CD4-positive, alpha-beta T cell (primary cell): ENCODE measurements around the gene DENND5B. TPM values are rescaled to one million over a fixed set of nuclear protein-coding genes. Genes with fewer than 3 reads are reported as not detected.

Source experiments
- ATAC-seq: fragments of 200-7000 bp; cut with Tn5 transposase; one replicate; pipeline ENCODE4 v1.10.0; 2022; ENCODE audit warnings: mild to moderate bottlenecking; ENCODE audit not compliant: poor library complexity
- CTCF ChIA-PET: fragments of 350-600 bp; sonication (Branson Sonifier 250); formaldehyde crosslinking; loops from one replicate; lab custom pipeline; 2021; ENCODE audit warnings: antibody characterized with exemption, inconsistent platforms; lab: Charles Lee
- POLR2A ChIA-PET: fragments of 350-600 bp; sonication (Branson Sonifier 250); formaldehyde crosslinking; loops from one replicate; lab custom pipeline; 2021; ENCODE audit warnings: antibody characterized with exemption, inconsistent platforms; lab: Charles Lee
- DNase-seq, 14 experiments: peaks; one replicate each; pipeline ENCODE4 v3.0.0-alpha.2; 2013 to 2020; ENCODE audit warnings: mixed read lengths in 2 of 14
- H3K27ac ChIP-seq, 2 donors: one replicate each; pipeline versions ENCODE4 v1.5.1 to v1.7.0; 2013; ENCODE audit warnings: low read length in 2 of 2, low read depth in 1 of 2, mild to moderate bottlenecking in 1 of 2
- H3K27me3 ChIP-seq, 2 experiments: 1 replicate in 1 of 2; 2 replicates in 1 of 2; pipeline versions ENCODE4 v1.6.1 to v1.7.0; 2013; ENCODE audit warnings: low read length in 2 of 2, control low read depth in 1 of 2, mild to moderate bottlenecking in 1 of 2, moderate library complexity in 1 of 2; ENCODE audit not compliant: insufficient read depth in 2 of 2, control insufficient read depth in 1 of 2
- H3K36me3 ChIP-seq: one replicate; pipeline ENCODE4 v1.6.1; 2013; ENCODE audit warnings: low read length, control low read depth; ENCODE audit not compliant: insufficient read depth
- H3K4me1 ChIP-seq: one replicate; pipeline ENCODE4 v1.6.1; 2013; ENCODE audit warnings: low read length, control low read depth; ENCODE audit not compliant: insufficient read depth
- H3K4me3 ChIP-seq: one replicate; pipeline ENCODE4 v1.5.1; 2013; ENCODE audit warnings: mild to moderate bottlenecking, low read length, moderate library complexity
- H3K9me3 ChIP-seq, 2 experiments: 1 replicate in 1 of 2; 2 replicates in 1 of 2; pipeline versions ENCODE4 v1.6.1 to v1.7.0; 2013; ENCODE audit warnings: low read length in 2 of 2, mild to moderate bottlenecking in 2 of 2, control low read depth in 1 of 2, moderate library complexity in 1 of 2; ENCODE audit not compliant: control insufficient read depth in 1 of 2, insufficient read depth in 1 of 2
- H3K27ac Mint-ChIP-seq: one replicate; pipeline ENCODE4 v1.8.0; 2020; ENCODE audit warnings: mixed read lengths
- H3K27me3 Mint-ChIP-seq: one replicate; pipeline ENCODE4 v1.8.0; 2021; ENCODE audit warnings: mixed read lengths
- H3K36me3 Mint-ChIP-seq: one replicate; pipeline ENCODE4 v1.8.0; 2021; ENCODE audit warnings: low read depth, mixed read lengths
- H3K4me1 Mint-ChIP-seq: one replicate; pipeline ENCODE4 v1.8.0; 2021; ENCODE audit warnings: low read depth, mixed read lengths
- H3K4me3 Mint-ChIP-seq: one replicate; pipeline ENCODE4 v1.8.0; 2020; ENCODE audit warnings: mild to moderate bottlenecking, mixed read lengths
- H3K9me3 Mint-ChIP-seq: one replicate; pipeline ENCODE4 v1.8.0; 2020; ENCODE audit warnings: mixed read lengths
- intact Hi-C, 2 experiments: fragments of 100-400 bp; cut with DNase I in 1 of 2; cut with micrococcal nuclease in 1 of 2; formaldehyde crosslinking; loops; one replicate each; pipeline versions ENCODE4 v1.15.1 to v1.9.0; 2023 to 2025; cut with DNase I, micrococcal nuclease
- total RNA-seq, 174 experiments: library from RNA in 2 of 174; stranded (reverse) in 2 of 174; gene quantifications; one replicate each; pipeline ENCODE4 v1.2.3 and lab custom pipeline; 2021 to 2026
- TF ChIP-seq, protein P1 (sequence below): fragments of 200-600 bp; IDR thresholded peaks from one replicate; pipeline ENCODE4 v1.8.0; 2022; ENCODE audit warnings: antibody characterized with exemption, mild to moderate bottlenecking

Gene DENND5B
- total RNA-seq, 2 experiments from 2014 or later, result 0.22 to 0.25 TPM

DNA sequence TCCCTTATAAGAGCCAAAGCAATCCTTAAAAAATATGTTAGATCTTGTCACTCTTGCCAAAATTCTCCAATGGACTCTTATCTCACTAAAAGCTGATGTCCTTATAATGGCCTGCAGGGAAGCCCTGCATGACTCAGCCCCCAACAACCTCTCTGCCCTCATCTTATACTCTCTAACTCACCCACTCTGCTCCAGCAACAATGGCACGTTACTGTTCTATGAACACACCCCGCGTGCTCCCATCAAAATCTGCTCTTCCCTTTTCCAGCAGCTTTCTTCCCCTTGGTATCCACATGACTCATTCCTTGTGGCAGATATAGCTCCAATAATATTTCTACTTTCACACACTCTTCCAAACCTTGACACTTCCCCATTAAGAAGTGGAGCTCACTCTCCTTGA is 108.1 kb downstream of the DENND5B start:
- no peak for ATAC-seq
- CTCF ChIA-PET, result no interaction called here
- H3K9me3 Mint-ChIP-seq, result no peaks in the 10 kb centered on the region

GRCh38 chr12:31481415-31481814 is 109.5 kb downstream of the DENND5B start:
- H3K4me3 Mint-ChIP-seq, result no peak overlapping the region
- ATAC-seq (no peak), DNase-seq (no peak)
- no peaks in the 10 kb centered on the region for H3K4me1 Mint-ChIP-seq
- H3K9me3 Mint-ChIP-seq, result no peaks in the 10 kb centered on the region
- TF ChIP-seq, protein P1, sequence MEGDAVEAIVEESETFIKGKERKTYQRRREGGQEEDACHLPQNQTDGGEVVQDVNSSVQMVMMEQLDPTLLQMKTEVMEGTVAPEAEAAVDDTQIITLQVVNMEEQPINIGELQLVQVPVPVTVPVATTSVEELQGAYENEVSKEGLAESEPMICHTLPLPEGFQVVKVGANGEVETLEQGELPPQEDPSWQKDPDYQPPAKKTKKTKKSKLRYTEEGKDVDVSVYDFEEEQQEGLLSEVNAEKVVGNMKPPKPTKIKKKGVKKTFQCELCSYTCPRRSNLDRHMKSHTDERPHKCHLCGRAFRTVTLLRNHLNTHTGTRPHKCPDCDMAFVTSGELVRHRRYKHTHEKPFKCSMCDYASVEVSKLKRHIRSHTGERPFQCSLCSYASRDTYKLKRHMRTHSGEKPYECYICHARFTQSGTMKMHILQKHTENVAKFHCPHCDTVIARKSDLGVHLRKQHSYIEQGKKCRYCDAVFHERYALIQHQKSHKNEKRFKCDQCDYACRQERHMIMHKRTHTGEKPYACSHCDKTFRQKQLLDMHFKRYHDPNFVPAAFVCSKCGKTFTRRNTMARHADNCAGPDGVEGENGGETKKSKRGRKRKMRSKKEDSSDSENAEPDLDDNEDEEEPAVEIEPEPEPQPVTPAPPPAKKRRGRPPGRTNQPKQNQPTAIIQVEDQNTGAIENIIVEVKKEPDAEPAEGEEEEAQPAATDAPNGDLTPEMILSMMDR, result no peak
- H3K4me3 ChIP-seq, result no peak overlapping the region
- H3K9me3 ChIP-seq, result no peaks in the 10 kb centered on the region
- intact Hi-C loops, result no loop called here
- no peaks in the 10 kb centered on the region for H3K27me3 ChIP-seq
- ChIA-PET CTCF (no interaction called here), POLR2A (no interaction called here)
- H3K36me3 ChIP-seq, result no peaks in the 10 kb centered on the region
- no peaks in the 10 kb centered on the region for H3K4me1 ChIP-seq
- H3K27ac ChIP-seq, result no peak overlapping the region
- H3K27me3 Mint-ChIP-seq, result peaks cover 2% of the 10 kb centered on the region
- no peak overlapping the region for H3K27ac Mint-ChIP-seq
- no peaks in the 10 kb centered on the region for H3K36me3 Mint-ChIP-seq

More for the DNA sequence above, 108.1 kb downstream of the DENND5B start:
- Histone ChIP-seq H3K27ac (no peak overlapping the region), H3K4me3 (no peak overlapping the region), H3K9me3 (no peaks in the 10 kb centered on the region), H3K4me1 (no peaks in the 10 kb centered on the region), H3K27me3 (no peaks in the 10 kb centered on the region), H3K36me3 (no peaks in the 10 kb centered on the region)
- intact Hi-C loops, result no loop called here
- TF ChIP-seq, protein P1, result no peak
- DNase-seq, result no peak
- Mint-ChIP-seq H3K27me3 (no peaks in the 10 kb centered on the region), H3K4me3 (no peak overlapping the region), H3K4me1 (no peaks in the 10 kb centered on the region), H3K36me3 (no peaks in the 10 kb centered on the region), H3K27ac (no peak overlapping the region)
- POLR2A ChIA-PET, result no interaction called here

- Histone ChIP-seq H3K36me3 (no peaks in the 10 kb centered on the region), H3K27ac (no peak overlapping the region), H3K9me3 (no peaks in the 10 kb centered on the region), H3K4me3 (no peak overlapping the region), H3K4me1 (no peaks in the 10 kb centered on the region), H3K27me3 (no peaks in the 10 kb centered on the region)
- CTCF ChIA-PET, result no interaction called here
- H3K36me3 Mint-ChIP-seq, result no peaks in the 10 kb centered on the region
- no peak overlapping the region for H3K4me3 Mint-ChIP-seq
- DNase-seq, result no peak
- H3K27ac Mint-ChIP-seq, result no peak overlapping the region
- H3K9me3 Mint-ChIP-seq, result no peaks in the 10 kb centered on the region
- no peak for ATAC-seq
- intact Hi-C loops, result no loop called here
- TF ChIP-seq, protein P1, result no peak
- POLR2A ChIA-PET, result no interaction called here
- H3K27me3 Mint-ChIP-seq, result peaks cover 4% of the 10 kb centered on the region
- no peaks in the 10 kb centered on the region for H3K4me1 Mint-ChIP-seq
Observed at GRCh38 chr12:31479516-31480210, 111.3 kb downstream of the DENND5B start.
